ENCODE measurements around the gene KLHDC7B. TPM values are rescaled to one million over a fixed set of nuclear protein-coding genes. Genes with fewer than 3 reads are reported as not detected.

The KLHDC7B gene
- total and polyA plus RNA-seq, 2 of the 13 experiments (the other 11 are each of a cell fraction or from before 2014, with no cell fraction given) = 0.11 TPM; not detected in 1

- TF ChIP-seq ZNF670 (CRISPR knock-in tag; IDR thresholded peaks at IDR 0.05; ENCODE audit: borderline replicate concordance) = no peak
- peak; percentile 83 for TF ChIP-seq PHF8 (CRISPR knock-in tag; IDR thresholded peaks at IDR 0.05)
- TF ChIP-seq ZNF138 (CRISPR knock-in tag; IDR thresholded peaks at IDR 0.05; ENCODE audit: low read depth) = peak; percentile 27; the same call in 1 of the 2 replicates
- no peak for TF ChIP-seq GLMP (CRISPR knock-in tag; IDR thresholded peaks at IDR 0.05; ENCODE audit: borderline replicate concordance)
- TF ChIP-seq, protein P1, sequence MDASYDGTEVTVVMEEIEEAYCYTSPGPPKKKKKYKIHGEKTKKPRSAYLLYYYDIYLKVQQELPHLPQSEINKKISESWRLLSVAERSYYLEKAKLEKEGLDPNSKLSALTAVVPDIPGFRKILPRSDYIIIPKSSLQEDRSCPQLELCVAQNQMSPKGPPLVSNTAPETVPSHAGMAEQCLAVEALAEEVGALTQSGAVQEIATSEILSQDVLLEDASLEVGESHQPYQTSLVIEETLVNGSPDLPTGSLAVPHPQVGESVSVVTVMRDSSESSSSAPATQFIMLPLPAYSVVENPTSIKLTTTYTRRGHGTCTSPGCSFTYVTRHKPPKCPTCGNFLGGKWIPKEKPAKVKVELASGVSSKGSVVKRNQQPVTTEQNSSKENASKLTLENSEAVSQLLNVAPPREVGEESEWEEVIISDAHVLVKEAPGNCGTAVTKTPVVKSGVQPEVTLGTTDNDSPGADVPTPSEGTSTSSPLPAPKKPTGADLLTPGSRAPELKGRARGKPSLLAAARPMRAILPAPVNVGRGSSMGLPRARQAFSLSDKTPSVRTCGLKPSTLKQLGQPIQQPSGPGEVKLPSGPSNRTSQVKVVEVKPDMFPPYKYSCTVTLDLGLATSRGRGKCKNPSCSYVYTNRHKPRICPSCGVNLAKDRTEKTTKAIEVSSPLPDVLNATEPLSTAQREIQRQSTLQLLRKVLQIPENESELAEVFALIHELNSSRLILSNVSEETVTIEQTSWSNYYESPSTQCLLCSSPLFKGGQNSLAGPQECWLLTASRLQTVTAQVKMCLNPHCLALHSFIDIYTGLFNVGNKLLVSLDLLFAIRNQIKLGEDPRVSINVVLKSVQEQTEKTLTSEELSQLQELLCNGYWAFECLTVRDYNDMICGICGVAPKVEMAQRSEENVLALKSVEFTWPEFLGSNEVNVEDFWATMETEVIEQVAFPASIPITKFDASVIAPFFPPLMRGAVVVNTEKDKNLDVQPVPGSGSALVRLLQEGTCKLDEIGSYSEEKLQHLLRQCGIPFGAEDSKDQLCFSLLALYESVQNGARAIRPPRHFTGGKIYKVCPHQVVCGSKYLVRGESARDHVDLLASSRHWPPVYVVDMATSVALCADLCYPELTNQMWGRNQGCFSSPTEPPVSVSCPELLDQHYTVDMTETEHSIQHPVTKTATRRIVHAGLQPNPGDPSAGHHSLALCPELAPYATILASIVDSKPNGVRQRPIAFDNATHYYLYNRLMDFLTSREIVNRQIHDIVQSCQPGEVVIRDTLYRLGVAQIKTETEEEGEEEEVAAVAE (CRISPR knock-in tag; IDR thresholded peaks at IDR 0.05; ENCODE audit: borderline replicate concordance) = peak; percentile 74; the same call in 1 of the 2 replicates
- TF ChIP-seq ZNF850 (CRISPR knock-in tag; conservative IDR thresholded peaks at IDR 0.05) = no peak
- TF ChIP-seq MED8 (CRISPR knock-in tag; IDR thresholded peaks at IDR 0.05; ENCODE audit: insufficient replicate concordance) = peak; percentile 60
- no peak for TF ChIP-seq FOXP1 (IDR thresholded peaks at IDR 0.05)
- no peak for TF ChIP-seq FOXP1 (CRISPR knock-in tag; IDR thresholded peaks at IDR 0.05)
- no peak for TF ChIP-seq HDAC6 (IDR thresholded peaks at IDR 0.05; ENCODE audit: low read depth, low read length)
- no peak; the same call in 1 of the 2 replicates for TF ChIP-seq ZNF563 (CRISPR knock-in tag; IDR thresholded peaks at IDR 0.05)
- TF ChIP-seq, protein P2, sequence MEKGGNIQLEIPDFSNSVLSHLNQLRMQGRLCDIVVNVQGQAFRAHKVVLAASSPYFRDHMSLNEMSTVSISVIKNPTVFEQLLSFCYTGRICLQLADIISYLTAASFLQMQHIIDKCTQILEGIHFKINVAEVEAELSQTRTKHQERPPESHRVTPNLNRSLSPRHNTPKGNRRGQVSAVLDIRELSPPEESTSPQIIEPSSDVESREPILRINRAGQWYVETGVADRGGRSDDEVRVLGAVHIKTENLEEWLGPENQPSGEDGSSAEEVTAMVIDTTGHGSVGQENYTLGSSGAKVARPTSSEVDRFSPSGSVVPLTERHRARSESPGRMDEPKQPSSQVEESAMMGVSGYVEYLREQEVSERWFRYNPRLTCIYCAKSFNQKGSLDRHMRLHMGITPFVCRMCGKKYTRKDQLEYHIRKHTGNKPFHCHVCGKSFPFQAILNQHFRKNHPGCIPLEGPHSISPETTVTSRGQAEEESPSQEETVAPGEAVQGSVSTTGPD (CRISPR knock-in tag; IDR thresholded peaks at IDR 0.05) = no peak
- TF ChIP-seq CSRNP2 (CRISPR knock-in tag; conservative IDR thresholded peaks at IDR 0.05; ENCODE audit: low read depth) = 0 out of 2 replicates have a peak, but pooled peaks have one; percentile 50
- TF ChIP-seq TAF15 (IDR thresholded peaks at IDR 0.05; ENCODE audit: low read depth, low read length, poor library complexity, severe bottlenecking) = no peak
- TF ChIP-seq HOMEZ (CRISPR knock-in tag; IDR thresholded peaks at IDR 0.05; ENCODE audit: low read depth) = no peak
- peak; percentile 84; the same call in 1 of the 2 replicates for TF ChIP-seq ZNF232 (CRISPR knock-in tag; IDR thresholded peaks at IDR 0.05; ENCODE audit: borderline replicate concordance)
- no peak for TF ChIP-seq ZNF782 (CRISPR knock-in tag; IDR thresholded peaks at IDR 0.05; ENCODE audit: borderline replicate concordance)
Observed at GRCh38 chr22:50507991-50508884, 37.5 kb upstream of the KLHDC7B start, which contains the start of gene NCAPH2 (continued).
